Kidney glomerular epithelial cell (primary cell): ENCODE measurements around the gene ATP6V0E1.

Experiments used
- DNase-seq: peaks from one replicate; lab custom pipeline; 2025; lab: John Stamatoyannopoulos, UW

Gene ATP6V0E1

DNA sequence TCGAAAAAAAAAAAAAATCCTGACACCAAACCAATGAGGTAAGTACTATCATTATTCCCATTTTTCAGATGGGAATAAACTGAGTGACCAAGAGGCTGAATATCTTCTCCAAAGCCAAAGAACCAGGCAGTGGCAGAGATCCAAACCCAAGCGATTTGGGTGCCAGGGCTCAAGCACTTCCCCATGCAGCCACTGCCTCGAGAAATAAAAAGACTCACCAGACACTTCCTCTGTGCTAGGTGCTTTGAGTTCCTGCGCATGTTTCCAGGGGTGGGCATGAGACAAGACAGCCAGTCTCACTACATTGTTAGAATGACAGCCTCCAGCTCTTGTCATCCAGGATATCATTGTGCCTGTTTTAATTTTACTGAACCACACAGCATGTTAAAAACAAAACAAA lies 26.6 kb upstream of the ATP6V0E1 start:
- no peak for DNase-seq

DNA sequence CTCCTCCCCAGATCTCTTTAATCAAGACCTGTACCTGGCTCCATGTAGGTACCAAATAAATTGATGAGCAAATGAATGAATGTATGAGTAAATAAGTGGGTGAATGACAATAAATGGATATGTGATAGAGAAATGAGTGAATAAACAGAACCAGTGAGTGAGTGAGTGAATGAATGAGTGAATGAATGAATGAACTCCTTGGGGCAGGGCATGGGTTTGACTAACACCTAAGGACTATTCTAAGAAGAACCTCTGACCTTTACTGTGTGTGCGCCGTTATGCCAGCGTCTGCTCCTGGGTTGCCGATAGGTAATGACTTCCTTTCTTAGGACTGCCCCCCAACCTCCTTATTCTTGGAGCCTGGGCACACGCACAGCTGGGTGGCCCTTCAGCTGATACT lies 26.1 kb upstream of the ATP6V0E1 start:
- DNase-seq = no peak

GRCh38 chr5:172958331-172959046 lies 25.1 kb upstream of the ATP6V0E1 start:
- no peak for DNase-seq

GRCh38 chr5:172959824-172960799 lies 23.5 kb upstream of the ATP6V0E1 start:
- DNase-seq = no peak

- DNase-seq = no peak
Observed at GRCh38 chr5:172969921-172970320, 13.7 kb upstream of the ATP6V0E1 start.

DNA sequence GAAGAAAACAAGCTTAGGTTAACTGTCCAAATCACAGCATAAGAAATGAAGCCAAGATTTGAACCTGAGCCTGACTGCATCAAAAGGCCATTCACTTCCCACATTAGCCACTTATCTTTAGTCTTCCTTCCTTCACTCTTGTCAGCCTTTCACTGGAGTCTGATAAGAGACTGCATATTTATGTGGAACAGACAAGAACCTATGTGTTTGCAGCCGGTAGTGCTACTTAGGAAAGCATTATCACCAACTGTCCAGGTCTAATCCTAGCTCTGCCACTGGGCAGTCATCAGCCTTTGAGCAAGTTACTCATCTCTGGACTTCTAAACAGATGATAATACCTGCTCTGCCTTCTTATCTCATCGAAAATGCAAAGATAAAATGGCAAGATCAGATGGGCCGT lies 12.1 kb upstream of the ATP6V0E1 start:
- DNase-seq = no peak

- peak; percentile 51 for DNase-seq
Observed at GRCh38 chr5:172972552-172972951, 11.0 kb upstream of the ATP6V0E1 start.

- peak; percentile 29 for DNase-seq
Observed at GRCh38 chr5:172973127-172973916, 10.2 kb upstream of the ATP6V0E1 start.

- DNase-seq = no peak
Observed at GRCh38 chr5:172973931-172974330, 9.6 kb upstream of the ATP6V0E1 start.

GRCh38 chr5:172975289-172975688 lies 8.3 kb upstream of the ATP6V0E1 start:
- no peak for DNase-seq

GRCh38 chr5:172979778-172980177 lies 3.8 kb upstream of the ATP6V0E1 start:
- no peak for DNase-seq

- DNase-seq = no peak
Observed at GRCh38 chr5:172981931-172982330, 1.6 kb upstream of the ATP6V0E1 start.

DNA sequence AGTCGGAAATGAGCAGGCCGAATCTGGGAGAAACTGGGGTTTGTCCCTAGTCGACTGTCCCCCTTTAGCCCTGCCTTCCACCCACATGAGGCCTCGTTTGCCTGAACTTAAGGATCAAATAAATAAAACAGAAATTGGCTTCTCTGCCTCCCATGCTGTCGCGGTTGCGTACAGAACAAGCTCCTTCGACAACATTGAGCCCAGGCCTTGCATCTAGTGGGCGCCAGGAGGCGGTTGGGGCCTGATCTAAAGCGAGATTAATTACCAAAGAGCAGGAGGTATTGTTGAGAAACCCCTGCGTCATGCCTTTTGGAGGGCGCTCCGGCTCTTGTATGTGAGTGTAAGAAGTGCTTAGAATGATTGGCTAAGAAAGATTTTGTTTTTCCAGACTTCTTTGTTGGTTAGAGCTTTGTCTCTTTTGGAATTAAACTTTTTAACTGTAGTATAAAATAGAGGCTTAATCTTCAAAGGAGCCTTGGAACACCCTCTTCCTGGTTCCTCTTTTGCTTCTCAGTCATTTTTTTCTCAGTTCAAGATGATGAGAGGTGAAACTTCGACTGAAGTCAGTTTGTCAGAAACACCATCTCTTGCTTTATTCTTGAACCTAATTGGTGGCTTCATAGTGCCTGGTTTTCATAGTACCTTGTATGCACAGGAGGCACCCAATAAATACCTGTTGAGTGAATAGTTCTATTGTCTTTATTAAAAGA lies 828 bp downstream of the ATP6V0E1 start:
- DNase-seq = peak; percentile 77

- DNase-seq = no peak
Observed at GRCh38 chr5:172985596-172985995, 2.0 kb downstream of the ATP6V0E1 start.

DNA sequence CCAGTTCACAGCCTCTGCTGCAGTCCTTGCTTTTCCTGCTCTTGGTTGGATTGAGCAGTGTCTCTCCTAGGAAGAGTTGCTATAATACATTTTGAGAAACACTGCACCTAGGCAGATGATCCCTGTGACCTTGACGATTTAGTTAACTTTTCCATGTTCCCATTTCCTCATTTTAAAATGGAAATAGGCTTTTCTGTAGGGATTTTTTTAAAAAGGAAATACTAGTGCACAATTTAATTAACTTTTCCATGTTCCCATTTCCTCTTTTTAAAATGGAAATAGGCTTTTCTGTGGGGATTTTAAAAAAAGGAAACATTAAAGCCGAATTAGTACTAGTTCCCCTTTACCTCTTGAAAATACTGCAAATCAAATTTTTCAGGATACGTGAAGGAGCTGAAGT lies 4.7 kb downstream of the ATP6V0E1 start:
- DNase-seq = no peak

DNA sequence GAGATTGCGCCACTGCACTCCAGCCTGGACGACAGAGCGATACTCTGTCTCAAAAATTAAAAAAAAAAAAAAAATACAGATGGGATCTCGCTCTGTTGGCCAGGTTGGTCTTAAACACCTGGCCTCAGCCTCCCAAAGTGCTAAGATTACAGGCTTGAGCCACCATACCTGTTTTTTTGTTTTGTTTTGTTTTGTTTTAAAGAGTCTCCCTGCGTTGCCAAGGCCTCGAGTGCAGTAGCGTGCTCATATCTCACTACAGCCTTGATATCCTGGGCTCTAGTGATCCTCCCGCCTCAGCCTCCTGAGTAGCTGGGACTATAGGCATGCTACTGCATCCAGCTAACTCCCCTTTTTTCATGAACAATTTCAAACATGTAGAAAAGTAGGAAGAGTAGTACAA lies 7.2 kb downstream of the ATP6V0E1 start:
- no peak for DNase-seq

GRCh38 chr5:172994405-172994804 lies 10.8 kb downstream of the ATP6V0E1 start:
- DNase-seq = no peak

DNA sequence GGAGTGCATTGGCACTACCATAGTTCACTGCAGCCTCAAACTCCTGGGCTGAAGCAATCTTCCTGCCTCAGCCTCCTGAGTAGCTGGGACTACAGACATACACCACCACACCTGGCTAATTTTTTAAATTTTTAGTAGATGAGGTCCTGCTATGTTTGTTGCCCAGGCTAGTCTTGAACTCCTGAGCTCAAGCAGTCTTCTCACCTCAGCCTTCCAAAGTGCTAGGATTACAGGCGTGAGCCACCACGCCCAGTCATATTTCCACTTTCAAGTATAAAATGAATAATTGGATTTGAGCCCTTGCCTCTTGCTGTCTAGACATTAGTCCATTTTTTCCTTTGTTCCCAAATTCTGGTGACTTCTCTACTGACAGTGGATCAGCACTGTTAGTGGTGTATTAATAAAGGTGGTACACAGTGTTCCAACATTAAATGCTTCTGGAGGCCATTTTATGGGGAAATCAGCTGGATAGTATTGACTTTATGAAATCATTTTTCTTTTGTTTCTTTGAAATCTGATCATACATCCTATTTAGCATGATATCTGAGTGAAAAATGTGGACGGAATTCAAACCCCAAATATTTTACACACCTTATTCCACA lies 15.9 kb downstream of the ATP6V0E1 start:
- DNase-seq = no peak

DNA sequence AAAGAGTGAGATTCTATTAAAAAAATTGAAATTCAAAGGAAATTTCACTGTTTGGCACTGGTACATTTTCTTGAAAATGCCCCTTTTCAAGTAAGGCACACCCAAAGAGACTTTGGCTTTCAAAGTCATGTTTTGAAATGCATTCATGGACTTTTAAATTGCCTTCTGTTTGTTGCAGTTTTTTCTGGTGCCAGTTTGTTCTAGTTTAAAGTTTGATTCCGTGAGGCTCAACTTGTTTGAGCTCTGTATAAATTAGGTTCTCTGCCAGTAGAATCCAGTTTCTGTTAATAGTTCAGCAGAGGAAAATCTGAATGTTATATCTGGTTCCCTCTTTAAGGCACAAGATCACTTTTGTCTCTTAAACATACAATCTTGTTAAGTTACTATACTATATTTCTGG lies 16.4 kb downstream of the ATP6V0E1 start:
- no peak for DNase-seq

- DNase-seq = no peak
Observed at GRCh38 chr5:173001229-173001841, 17.8 kb downstream of the ATP6V0E1 start.

GRCh38 chr5:173003360-173003759 lies 19.8 kb downstream of the ATP6V0E1 start:
- no peak for DNase-seq
